H9 (cell line): ENCODE measurements around the gene DRICH1. TPM values are rescaled to one million over a fixed set of nuclear protein-coding genes. Genes with fewer than 3 reads are reported as not detected.

Experiments used
- DNase-seq: peaks from one replicate; pipeline ENCODE4 v3.0.0-alpha.2; 2017
- H2AFZ ChIP-seq: one replicate; pipeline ENCODE4 v1.6.1; 2013; ENCODE audit warnings: mild to moderate bottlenecking, low read length, control low read depth, moderate library complexity
- H2AK5ac ChIP-seq: 2 replicates; pipeline ENCODE4 v1.6.1; 2013; ENCODE audit warnings: low read length, control low read depth, mixed read lengths; ENCODE audit not compliant: insufficient read length
- H2BK120ac ChIP-seq: one replicate; pipeline ENCODE4 v1.6.1; 2013; ENCODE audit warnings: low read depth, mild to moderate bottlenecking, low read length, control low read depth, inconsistent platforms; ENCODE audit not compliant: poor library complexity, severe bottlenecking
- H2BK12ac ChIP-seq: 2 replicates; pipeline ENCODE4 v1.6.1; 2013; ENCODE audit warnings: low read length, control low read depth, mixed read lengths, low read depth; ENCODE audit not compliant: insufficient read length
- H2BK15ac ChIP-seq: 2 replicates; pipeline ENCODE4 v1.6.1; 2013; ENCODE audit warnings: low read depth, low read length, control low read depth
- H2BK20ac ChIP-seq: one replicate; pipeline ENCODE4 v1.6.1; 2013; ENCODE audit warnings: low read depth, mild to moderate bottlenecking, low read length, control low read depth, inconsistent platforms; ENCODE audit not compliant: poor library complexity, severe bottlenecking
- H2BK5ac ChIP-seq: 2 replicates; pipeline ENCODE4 v1.6.1; 2013; ENCODE audit warnings: low read length, control low read depth, mixed read lengths; ENCODE audit not compliant: insufficient read length
- H3K14ac ChIP-seq: 2 replicates; pipeline ENCODE4 v1.6.1; 2013; ENCODE audit warnings: low read length, control low read depth; ENCODE audit not compliant: insufficient read depth
- H3K18ac ChIP-seq: 2 replicates; pipeline ENCODE4 v1.6.1; 2013; ENCODE audit warnings: low read depth, mild to moderate bottlenecking, mixed read lengths, low read length, control low read depth; ENCODE audit not compliant: insufficient read length
- H3K23ac ChIP-seq: 2 replicates; pipeline ENCODE4 v1.6.1; 2013; ENCODE audit warnings: low read length, control low read depth, mixed read lengths, low read depth; ENCODE audit not compliant: insufficient read length
- H3K23me2 ChIP-seq: 2 replicates; pipeline ENCODE4 v1.6.1; 2013; ENCODE audit warnings: low read depth, mild to moderate bottlenecking, mixed read lengths, low read length, control low read depth; ENCODE audit not compliant: insufficient read length, poor library complexity, severe bottlenecking
- H3K27ac ChIP-seq: 2 replicates; pipeline ENCODE4 v1.5.1; 2013; ENCODE audit warnings: low read length, control low read depth, mixed read lengths, low read depth; ENCODE audit not compliant: insufficient read length
- H3K27me3 ChIP-seq: 2 replicates; pipeline ENCODE4 v1.6.1; 2013; ENCODE audit warnings: low read length, control low read depth, inconsistent platforms; ENCODE audit not compliant: insufficient read depth
- H3K4ac ChIP-seq: 2 replicates; pipeline ENCODE4 v1.6.1; 2013; ENCODE audit warnings: low read depth, mild to moderate bottlenecking, control low read depth, inconsistent platforms, low read length, moderate library complexity
- H3K4me1 ChIP-seq: 2 replicates; pipeline ENCODE4 v1.6.1; 2013; ENCODE audit warnings: low read length, control low read depth, inconsistent platforms; ENCODE audit not compliant: insufficient read depth
- H3K4me2 ChIP-seq: 2 replicates; pipeline ENCODE4 v1.6.1; 2013; ENCODE audit warnings: low read length, control low read depth, mixed read lengths; ENCODE audit not compliant: insufficient read length, insufficient read depth
- H3K56ac ChIP-seq: 2 replicates; pipeline ENCODE4 v1.6.1; 2013; ENCODE audit warnings: low read depth, mild to moderate bottlenecking, mixed read lengths, low read length, control low read depth; ENCODE audit not compliant: insufficient read length
- H3K79me1 ChIP-seq: 2 replicates; pipeline ENCODE4 v1.6.1; 2013; ENCODE audit warnings: low read depth, mild to moderate bottlenecking, moderate library complexity, low read length, control low read depth, inconsistent platforms; ENCODE audit not compliant: insufficient read depth, poor library complexity, severe bottlenecking
- H3K79me2 ChIP-seq: 2 replicates; pipeline ENCODE4 v1.6.1; 2013; ENCODE audit warnings: low read length, control low read depth, inconsistent platforms; ENCODE audit not compliant: insufficient read depth
- H3K9ac ChIP-seq: 2 replicates; pipeline ENCODE4 v1.6.1; 2013; ENCODE audit warnings: low read length, control low read depth, mixed read lengths; ENCODE audit not compliant: insufficient read length; ENCODE audit errors: extremely low read depth
- H3K9me3 ChIP-seq: one replicate; pipeline ENCODE4 v1.6.1; 2013; ENCODE audit warnings: low read depth, low read length, inconsistent platforms; ENCODE audit not compliant: control insufficient read depth
- H3T11ph ChIP-seq: one replicate; pipeline ENCODE4 v1.6.1; 2013; ENCODE audit warnings: mild to moderate bottlenecking, low read length, control low read depth, inconsistent platforms
- H4K20me1 ChIP-seq: one replicate; pipeline ENCODE4 v1.6.1; 2013; ENCODE audit not compliant: control insufficient read depth, insufficient read length, insufficient read depth
- H4K5ac ChIP-seq: 2 replicates; pipeline ENCODE4 v1.6.1; 2013; ENCODE audit warnings: low read depth, mild to moderate bottlenecking, mixed read lengths, low read length, control low read depth; ENCODE audit not compliant: insufficient read length
- H4K8ac ChIP-seq: replicated peaks from 2 replicates; pipeline ENCODE4 v1.6.1; 2013; ENCODE audit warnings: low read length, control low read depth, mixed read lengths, low read depth; ENCODE audit not compliant: insufficient read length
- H4K91ac ChIP-seq: 2 replicates; pipeline ENCODE4 v1.6.1; 2013; ENCODE audit warnings: low read depth, mild to moderate bottlenecking, moderate library complexity, mixed read lengths, low read length, control low read depth; ENCODE audit not compliant: insufficient read length
- H3K27ac Mint-ChIP-seq, 3 experiments: 2 replicates in 2 of 3; 3 replicates in 1 of 3; pipeline ENCODE4 v1.8.0; 2020 to 2021; ENCODE audit warnings: mixed read lengths in 3 of 3, mild to moderate bottlenecking in 1 of 3, moderate library complexity in 1 of 3
- H3K27me3 Mint-ChIP-seq: 2 replicates; pipeline ENCODE4 v1.8.0; 2021; ENCODE audit warnings: low read depth, mild to moderate bottlenecking, moderate library complexity, mixed read lengths
- H3K36me3 Mint-ChIP-seq, 3 experiments: 2 replicates in 2 of 3; 3 replicates in 1 of 3; pipeline ENCODE4 v1.8.0; 2020 to 2021; ENCODE audit warnings: low read depth in 3 of 3, mixed read lengths in 3 of 3; ENCODE audit not compliant: insufficient read depth in 1 of 3
- H3K4me1 Mint-ChIP-seq, 2 experiments: 2 replicates each; pipeline ENCODE4 v1.8.0; 2020; ENCODE audit warnings: mixed read lengths in 2 of 2
- H3K4me3 Mint-ChIP-seq, 2 experiments: 2 replicates in 1 of 2; 3 replicates in 1 of 2; pipeline ENCODE4 v1.8.0; 2020 to 2021; ENCODE audit warnings: mild to moderate bottlenecking in 2 of 2, mixed read lengths in 2 of 2, moderate library complexity in 1 of 2
- H3K9me3 Mint-ChIP-seq, 2 experiments: 2 replicates in 1 of 2; 3 replicates in 1 of 2; pipeline ENCODE4 v1.8.0; 2020; ENCODE audit warnings: mild to moderate bottlenecking in 2 of 2, mixed read lengths in 2 of 2, moderate library complexity in 1 of 2
- CTCF ChIP-seq: fragments of 200-600 bp; sonication (generic); conservative IDR thresholded peaks from 3 replicates; pipeline ENCODE4 v1.8.0; 2021; ENCODE audit warnings: antibody characterized with exemption, mild to moderate bottlenecking
- WGBS: extraction: QIAGEN DNeasy Blood & Tissue Kit; methylation state at CpG from one replicate; pipeline ENCODE4 v1.1.7; 2013; ENCODE audit warnings: missing lambda C conversion rate, low lambda C conversion rate, mixed read lengths; ENCODE audit not compliant: insufficient read length; ENCODE audit errors: extremely low coverage; 5-methylcytosine and 5-hydroxymethylcytosine counted together
- total RNA-seq: library from RNA; stranded (reverse); gene quantifications from 2 replicates; pipeline ENCODE4 v1.2.1, GENCODE V29; 2021

The DRICH1 gene
- total RNA-seq, 1 experiment from 2014 or later, result not detected

DNA sequence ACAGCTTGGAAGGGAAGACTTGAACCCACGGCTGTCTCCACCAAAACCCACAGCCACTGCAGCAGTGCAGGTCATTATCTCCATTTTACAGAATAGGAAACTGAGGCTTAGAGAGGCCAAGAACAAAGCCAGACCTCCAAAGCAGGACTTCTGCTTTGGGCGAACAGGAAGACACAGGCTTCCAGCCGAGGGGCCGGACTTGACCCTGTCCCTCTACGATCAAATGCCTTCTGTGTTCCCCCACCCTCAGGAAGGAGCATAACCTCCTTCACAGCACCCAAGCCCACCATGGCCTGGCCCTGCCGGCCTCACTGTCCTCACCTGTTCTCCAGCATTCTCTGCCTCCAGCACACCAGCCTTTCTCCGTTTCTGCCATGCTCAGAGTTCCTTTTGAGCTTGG, 67.8 kb downstream of the DRICH1 start:
- H2AFZ ChIP-seq, result no peak overlapping the region
- H3K23me2 ChIP-seq, result peaks cover 10% of the 10 kb centered on the region
- H3K27ac ChIP-seq, result no peak overlapping the region
- no peak overlapping the region for H3K4me3 Mint-ChIP-seq
- H3K79me1 ChIP-seq, result no peaks in the 10 kb centered on the region
- no peak overlapping the region for H3K4me2 ChIP-seq
- no peak overlapping the region for H3T11ph ChIP-seq
- DNase-seq, result no peak
- no peak overlapping the region for H2BK12ac ChIP-seq
- no peak overlapping the region for H3K27ac Mint-ChIP-seq
- no peaks in the 10 kb centered on the region; the same call in 1 of the 2 replicates for H3K4me1 ChIP-seq
- no peak overlapping the region for H2AK5ac ChIP-seq
- no peak overlapping the region for H3K56ac ChIP-seq
- no peak for TF ChIP-seq CTCF
- no peak overlapping the region for H2BK120ac ChIP-seq
- H3K27me3 ChIP-seq, result peaks cover 7% of the 10 kb centered on the region; the same call in 1 of the 2 replicates
- H4K8ac ChIP-seq, result no peak overlapping the region
- no peaks in the 10 kb centered on the region for H3K9me3 Mint-ChIP-seq
- no peak overlapping the region for H3K14ac ChIP-seq
- peaks cover 14% of the 10 kb centered on the region in 2 experiments for H3K4me1 Mint-ChIP-seq
- no peak overlapping the region for H3K18ac ChIP-seq
- H3K36me3 Mint-ChIP-seq, result no peaks in the 10 kb centered on the region
- no peak overlapping the region for H3K4ac ChIP-seq
- no peak overlapping the region for H3K23ac ChIP-seq
- H2BK20ac ChIP-seq, result no peak overlapping the region
- H3K9ac ChIP-seq, result no peak overlapping the region
- no peak overlapping the region for H4K5ac ChIP-seq
- peaks cover 85% of the 10 kb centered on the region for H3K27me3 Mint-ChIP-seq
- no peak overlapping the region for H2BK5ac ChIP-seq
- no peaks in the 10 kb centered on the region for H4K20me1 ChIP-seq
- no peaks in the 10 kb centered on the region for H3K9me3 ChIP-seq
- WGBS, result no CpG with 5 or more reads among the region's 7 CpGs
- no peaks in the 10 kb centered on the region for H3K79me2 ChIP-seq
- H4K91ac ChIP-seq, result no peak overlapping the region
- H2BK15ac ChIP-seq, result no peak overlapping the region
